ENCODE results near the gene FAM222A. TPM values are rescaled to one million over a fixed set of nuclear protein-coding genes. Genes with fewer than 3 reads are reported as not detected.
"Not testable (repeated sequence)": the region's sequence is repeated elsewhere in the genome, so short reads cannot be mapped to it uniquely, and the experiment has no call there.

The FAM222A gene
- total RNA-seq, 2 donors from 2014 or later, result 0.53 to 0.55 TPM

DNA sequence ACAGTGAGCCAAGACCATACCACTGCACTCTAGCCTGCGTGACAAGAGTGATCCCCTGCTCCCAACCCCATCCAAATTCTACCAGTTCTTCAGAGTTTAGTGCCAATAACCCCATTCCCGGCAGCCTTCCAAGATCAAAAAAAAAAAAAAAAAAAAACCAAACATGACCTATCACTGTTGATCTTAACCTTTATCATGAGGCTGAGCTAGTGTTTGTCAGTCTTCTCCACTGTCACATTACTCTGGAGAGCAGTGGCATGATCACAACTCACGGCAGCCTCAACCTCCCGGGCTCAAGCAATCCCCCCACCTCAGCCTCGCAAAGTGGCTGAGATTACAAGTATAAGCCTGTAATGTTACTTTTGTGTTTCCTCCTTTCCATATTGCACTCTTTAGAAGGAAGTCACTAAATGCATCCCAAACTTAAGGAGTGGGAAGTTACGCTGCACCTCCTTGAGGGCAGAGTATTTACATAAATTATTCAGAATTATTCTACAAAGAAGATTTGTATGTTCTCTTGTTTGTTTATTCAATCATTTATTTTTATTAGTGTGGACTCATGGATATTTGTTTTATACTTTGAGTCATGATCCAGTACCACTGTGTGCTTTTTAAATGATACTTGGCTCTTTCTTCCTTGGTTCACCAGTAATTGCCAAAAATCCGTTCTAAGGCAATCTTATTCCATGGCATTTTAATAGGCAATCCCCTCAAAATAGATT is 31.5 kb upstream of the FAM222A start:
- DNase-seq (no peak), ATAC-seq (replicated peaks in 1 of 2) (no peak)
- H3K9me3 Mint-ChIP-seq, result no peaks in the 10 kb centered on the region
- no peak overlapping the region for H3K27ac Mint-ChIP-seq
- no peak overlapping the region for H3K4me3 Mint-ChIP-seq
- no peaks in the 10 kb centered on the region for H3K27me3 Mint-ChIP-seq (ENCODE audit: low read depth)
- no peaks in the 10 kb centered on the region for H3K36me3 Mint-ChIP-seq (ENCODE audit: insufficient read depth in 2 of 2)
- H3K4me1 Mint-ChIP-seq (ENCODE audit: low read depth), result no peaks in the 10 kb centered on the region

- Mint-ChIP-seq H3K27me3 (ENCODE audit: low read depth) (no peaks in the 10 kb centered on the region), H3K4me1 (ENCODE audit: low read depth) (no peaks in the 10 kb centered on the region), H3K9me3 (no peaks in the 10 kb centered on the region), H3K4me3 (no peak overlapping the region), H3K36me3 (ENCODE audit: insufficient read depth in 2 of 2) (no peaks in the 10 kb centered on the region), H3K27ac (no peak overlapping the region)
- no peak for DNase-seq
- no peak for ATAC-seq (replicated peaks in 1 of 2)
Measured at GRCh38 chr12:109682708-109683060, 30.9 kb upstream of the FAM222A start.

DNA sequence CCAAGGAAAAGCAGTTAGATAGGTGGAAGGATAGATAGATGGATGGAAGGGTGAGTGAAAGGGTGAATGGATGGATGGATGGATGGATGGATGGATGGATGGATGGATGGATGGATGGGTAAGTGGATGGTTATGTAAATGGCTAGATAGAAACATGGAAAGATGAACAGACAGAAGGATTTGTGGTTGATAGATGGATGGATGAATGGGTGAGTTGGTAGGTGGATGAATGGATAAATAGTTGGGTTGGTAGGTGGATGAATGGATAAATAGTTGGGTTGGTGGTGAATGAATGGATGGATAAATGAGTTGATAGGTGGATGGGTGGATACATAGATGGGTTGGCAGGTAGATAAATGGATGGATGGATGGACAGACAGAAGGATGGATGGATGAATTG is 30.3 kb upstream of the FAM222A start:
- H3K4me3 Mint-ChIP-seq, result no peak overlapping the region
- no peaks in the 10 kb centered on the region for H3K9me3 Mint-ChIP-seq
- no peaks in the 10 kb centered on the region for H3K36me3 Mint-ChIP-seq (ENCODE audit: insufficient read depth in 2 of 2)
- no peak overlapping the region for H3K27ac Mint-ChIP-seq
- H3K4me1 Mint-ChIP-seq (ENCODE audit: low read depth), result no peaks in the 10 kb centered on the region
- ATAC-seq (replicated peaks in 1 of 2) (no peak), DNase-seq (no peak)
- no peaks in the 10 kb centered on the region for H3K27me3 Mint-ChIP-seq (ENCODE audit: low read depth)

DNA sequence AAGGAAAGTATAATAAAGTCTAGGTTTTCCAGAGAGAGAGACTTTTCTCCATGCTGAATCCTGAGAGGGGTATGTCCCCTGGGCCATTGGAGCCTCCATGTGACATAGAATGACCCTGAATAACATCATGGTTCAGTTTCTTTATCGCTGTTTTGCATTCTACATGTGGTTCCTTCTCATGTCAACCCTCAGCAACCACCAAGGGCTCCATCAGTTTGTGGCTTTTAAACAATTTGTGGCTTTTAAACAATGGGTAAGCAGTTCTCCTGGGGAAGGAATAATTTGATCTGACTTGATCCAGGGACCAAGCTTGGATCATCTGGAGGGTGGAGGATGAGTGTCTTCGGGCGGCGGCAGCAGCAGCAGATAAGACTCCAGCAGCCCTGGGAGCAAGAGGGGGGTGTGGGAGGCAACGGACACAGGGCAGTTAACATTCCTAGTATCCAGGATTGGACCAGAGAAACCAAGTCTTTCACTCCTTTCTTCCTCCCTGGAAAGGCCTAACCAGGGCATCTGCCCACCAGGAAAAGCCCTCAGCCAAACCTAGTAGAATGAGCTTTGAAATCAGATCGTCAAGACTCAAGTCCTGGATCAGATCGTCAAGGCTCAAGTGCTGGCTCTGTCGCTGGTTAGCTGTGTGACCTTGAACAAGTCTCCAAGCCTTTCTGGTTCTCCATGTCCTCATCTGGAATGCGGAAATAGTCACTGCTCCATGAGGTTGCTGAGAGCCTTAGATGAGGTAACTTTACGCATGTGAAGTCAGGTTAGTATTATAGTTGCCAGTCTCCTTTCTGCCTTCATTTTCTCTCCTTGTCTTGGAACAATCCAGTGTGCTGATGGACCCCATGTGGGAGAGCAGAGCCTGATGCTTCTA is 27.8 kb upstream of the FAM222A start:
- Mint-ChIP-seq H3K4me1 (ENCODE audit: low read depth) (no peaks in the 10 kb centered on the region), H3K27ac (no peak overlapping the region), H3K9me3 (no peaks in the 10 kb centered on the region), H3K4me3 (no peak overlapping the region), H3K27me3 (ENCODE audit: low read depth) (no peaks in the 10 kb centered on the region), H3K36me3 (ENCODE audit: insufficient read depth in 2 of 2) (no peaks in the 10 kb centered on the region)
- no peak for ATAC-seq (replicated peaks in 1 of 2)
- DNase-seq, result no peak

- ATAC-seq (replicated peaks in 1 of 2) (no peak), DNase-seq (no peak)
- Mint-ChIP-seq H3K9me3 (no peaks in the 10 kb centered on the region), H3K27ac (no peak overlapping the region), H3K4me3 (no peak overlapping the region), H3K36me3 (ENCODE audit: insufficient read depth in 2 of 2) (no peaks in the 10 kb centered on the region), H3K27me3 (ENCODE audit: low read depth) (no peaks in the 10 kb centered on the region), H3K4me1 (ENCODE audit: low read depth) (no peaks in the 10 kb centered on the region)
Measured at GRCh38 chr12:109686523-109686922, 27.1 kb upstream of the FAM222A start.

DNA sequence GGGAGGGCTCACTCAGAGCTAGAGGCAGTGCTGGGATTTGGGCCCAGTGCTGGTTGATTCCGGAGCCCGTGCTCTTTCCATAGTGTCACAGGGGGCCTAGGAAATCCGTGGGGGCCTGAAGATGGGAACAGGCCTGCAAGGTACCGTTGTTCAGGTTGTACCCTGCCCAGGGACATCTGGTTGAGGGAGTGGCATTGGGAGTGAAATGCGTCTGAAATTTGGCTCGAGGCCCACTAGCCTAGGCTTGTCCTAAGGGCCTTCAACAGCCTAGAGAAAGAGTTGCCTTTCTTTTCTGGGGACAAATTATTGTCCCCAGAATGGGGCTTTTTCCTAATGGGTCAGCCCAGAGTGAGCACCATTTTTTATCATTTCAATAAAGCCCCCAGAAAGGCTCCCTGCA is 26.4 kb upstream of the FAM222A start:
- peaks cover 3% of the 10 kb centered on the region for H3K27me3 Mint-ChIP-seq (ENCODE audit: low read depth)
- H3K36me3 Mint-ChIP-seq (ENCODE audit: insufficient read depth in 2 of 2), result no peaks in the 10 kb centered on the region
- H3K4me3 Mint-ChIP-seq, result no peak overlapping the region
- no peak overlapping the region for H3K27ac Mint-ChIP-seq
- H3K4me1 Mint-ChIP-seq (ENCODE audit: low read depth), result no peaks in the 10 kb centered on the region
- no peaks in the 10 kb centered on the region for H3K9me3 Mint-ChIP-seq
- ATAC-seq (replicated peaks in 1 of 2), result no peak
- no peak for DNase-seq

GRCh38 chr12:109689426-109689825 is 24.2 kb upstream of the FAM222A start:
- no peaks in the 10 kb centered on the region for H3K36me3 Mint-ChIP-seq (ENCODE audit: insufficient read depth in 2 of 2)
- no peak overlapping the region for H3K4me3 Mint-ChIP-seq
- no peak for ATAC-seq (replicated peaks in 1 of 2)
- no peaks in the 10 kb centered on the region for H3K9me3 Mint-ChIP-seq
- H3K27me3 Mint-ChIP-seq (ENCODE audit: low read depth), result peaks cover 23% of the 10 kb centered on the region
- H3K4me1 Mint-ChIP-seq (ENCODE audit: low read depth), result no peaks in the 10 kb centered on the region
- H3K27ac Mint-ChIP-seq, result no peak overlapping the region
- no peak for DNase-seq

DNA sequence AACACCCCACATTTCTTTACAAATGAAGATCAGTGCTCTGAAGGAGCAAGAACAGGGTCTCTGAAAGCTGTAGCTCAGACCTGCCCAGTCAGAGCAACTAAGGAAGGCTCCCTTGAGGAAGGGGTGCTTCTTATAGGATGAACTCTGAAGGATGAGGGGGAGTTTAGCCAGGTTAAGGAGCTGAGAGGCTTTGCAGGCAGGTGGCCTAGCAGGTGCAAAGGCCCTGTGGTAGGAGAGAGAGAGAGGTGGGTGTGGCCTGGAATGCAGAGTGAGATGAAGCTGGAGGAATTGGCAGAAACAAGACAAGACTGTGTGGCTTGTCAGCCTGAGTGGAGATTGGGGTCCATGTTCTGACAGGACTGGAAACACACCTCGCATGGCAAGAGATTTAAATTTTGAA is 20.5 kb upstream of the FAM222A start:
- no peak for ATAC-seq (replicated peaks in 1 of 2)
- Mint-ChIP-seq H3K27me3 (ENCODE audit: low read depth) (peaks cover 23% of the 10 kb centered on the region), H3K4me1 (ENCODE audit: low read depth) (peaks cover 7% of the 10 kb centered on the region), H3K36me3 (ENCODE audit: insufficient read depth in 2 of 2) (no peaks in the 10 kb centered on the region), H3K27ac (no peak overlapping the region), H3K9me3 (no peaks in the 10 kb centered on the region), H3K4me3 (no peak overlapping the region)
- DNase-seq, result no peak

GRCh38 chr12:109693653-109694600 is 19.7 kb upstream of the FAM222A start:
- Mint-ChIP-seq H3K9me3 (no peaks in the 10 kb centered on the region), H3K4me3 (no peak overlapping the region), H3K36me3 (ENCODE audit: insufficient read depth in 2 of 2) (no peaks in the 10 kb centered on the region), H3K27me3 (ENCODE audit: low read depth) (peaks cover 23% of the 10 kb centered on the region), H3K4me1 (ENCODE audit: low read depth) (peaks cover 7% of the 10 kb centered on the region), H3K27ac (no peak overlapping the region)
- DNase-seq, result no peak
- ATAC-seq (replicated peaks in 1 of 2), result no peak

DNA sequence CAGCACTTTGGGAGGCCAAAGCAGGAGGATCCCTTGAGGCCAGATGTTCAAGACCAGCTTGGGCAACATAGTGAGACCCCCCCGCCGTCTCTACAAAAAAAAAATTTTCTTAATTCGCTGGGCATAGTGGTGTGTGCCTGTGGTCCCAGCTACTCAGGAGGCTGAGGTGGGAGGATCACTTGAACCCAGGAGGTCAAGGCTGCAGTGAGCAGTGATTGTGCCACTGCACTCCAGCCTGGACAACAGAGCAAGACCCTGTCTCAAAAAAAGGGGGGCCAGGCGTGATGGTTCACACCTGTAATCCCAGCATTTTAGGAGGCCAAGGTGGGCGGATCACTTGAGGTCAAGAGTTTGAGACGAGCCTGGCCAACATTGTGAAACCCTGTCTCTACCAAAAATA is 19.0 kb upstream of the FAM222A start:
- H3K27me3 Mint-ChIP-seq (ENCODE audit: low read depth), result peaks cover 23% of the 10 kb centered on the region
- not testable (repeated sequence) for ATAC-seq (replicated peaks in 1 of 2); H3K4me1 Mint-ChIP-seq (ENCODE audit: low read depth); DNase-seq; H3K4me3 Mint-ChIP-seq; H3K9me3 Mint-ChIP-seq; H3K27ac Mint-ChIP-seq; H3K36me3 Mint-ChIP-seq (ENCODE audit: insufficient read depth in 2 of 2)

- no peak overlapping the region for H3K4me3 Mint-ChIP-seq
- no peak overlapping the region for H3K27ac Mint-ChIP-seq
- DNase-seq (no peak), ATAC-seq (replicated peaks in 1 of 2) (no peak)
- H3K4me1 Mint-ChIP-seq (ENCODE audit: low read depth), result peaks cover 7% of the 10 kb centered on the region
- H3K36me3 Mint-ChIP-seq (ENCODE audit: insufficient read depth in 2 of 2), result no peaks in the 10 kb centered on the region
- H3K27me3 Mint-ChIP-seq (ENCODE audit: low read depth), result peaks cover 23% of the 10 kb centered on the region
- no peaks in the 10 kb centered on the region for H3K9me3 Mint-ChIP-seq
Measured at GRCh38 chr12:109695416-109695815, 18.2 kb upstream of the FAM222A start.

GRCh38 chr12:109695961-109696461 is 17.6 kb upstream of the FAM222A start:
- Mint-ChIP-seq H3K36me3 (ENCODE audit: insufficient read depth in 2 of 2) (no peaks in the 10 kb centered on the region), H3K4me1 (ENCODE audit: low read depth) (peaks cover 7% of the 10 kb centered on the region), H3K4me3 (no peak overlapping the region), H3K27ac (no peak overlapping the region), H3K27me3 (ENCODE audit: low read depth) (peaks cover 23% of the 10 kb centered on the region), H3K9me3 (no peaks in the 10 kb centered on the region)
- ATAC-seq (replicated peaks in 1 of 2) (no peak), DNase-seq (no peak)
